ENCODE measurements around the gene RIMBP2.

Gene RIMBP2

DNA sequence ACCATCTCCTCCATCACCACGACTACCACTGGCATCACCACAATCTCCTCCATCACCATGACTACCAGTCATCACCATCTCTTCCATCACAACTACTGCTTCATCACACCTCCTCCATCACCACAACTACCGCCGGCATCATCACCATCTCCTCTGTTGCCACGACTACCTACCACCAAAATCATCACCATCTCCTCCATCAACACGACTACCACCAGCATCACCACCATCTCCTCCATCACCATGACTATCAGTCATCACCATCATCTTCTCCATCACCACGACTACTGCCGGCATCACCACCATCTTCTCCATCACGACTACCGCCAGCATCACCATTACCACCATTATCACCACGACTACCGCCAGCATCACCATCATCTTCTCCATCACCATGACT is 89.5 kb downstream of the RIMBP2 start:
- DNase-seq (ENCODE audit: low spot score), result no peak

- no peak for DNase-seq (ENCODE audit: low spot score)
Measured at GRCh38 chr12:130625201-130625600, 90.9 kb downstream of the RIMBP2 start.

GRCh38 chr12:130622803-130623202 is 93.3 kb downstream of the RIMBP2 start:
- no peak for DNase-seq (ENCODE audit: low spot score)

- DNase-seq (ENCODE audit: low spot score), result no peak
Measured at GRCh38 chr12:130621696-130622298, 94.3 kb downstream of the RIMBP2 start.

DNA sequence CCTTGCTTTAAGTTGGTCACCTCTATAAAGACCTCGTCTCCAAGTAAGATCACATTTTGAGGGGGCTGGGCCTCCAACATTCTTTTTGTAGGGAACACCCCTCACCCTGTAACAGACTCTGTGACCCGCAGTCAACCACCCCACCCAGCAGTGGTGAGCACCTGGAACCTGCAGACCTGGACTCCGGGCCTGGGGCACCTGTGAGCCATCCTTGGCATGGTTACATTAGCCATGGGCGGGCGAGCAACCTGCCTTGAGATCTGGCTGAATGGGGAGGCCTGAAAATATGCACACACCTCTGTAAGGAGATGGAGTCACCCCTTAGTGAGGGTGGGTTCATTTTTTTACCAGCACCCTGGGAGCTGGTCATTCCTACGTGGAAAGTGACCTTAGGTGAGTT is 95.3 kb downstream of the RIMBP2 start:
- DNase-seq (ENCODE audit: low spot score), result no peak

DNA sequence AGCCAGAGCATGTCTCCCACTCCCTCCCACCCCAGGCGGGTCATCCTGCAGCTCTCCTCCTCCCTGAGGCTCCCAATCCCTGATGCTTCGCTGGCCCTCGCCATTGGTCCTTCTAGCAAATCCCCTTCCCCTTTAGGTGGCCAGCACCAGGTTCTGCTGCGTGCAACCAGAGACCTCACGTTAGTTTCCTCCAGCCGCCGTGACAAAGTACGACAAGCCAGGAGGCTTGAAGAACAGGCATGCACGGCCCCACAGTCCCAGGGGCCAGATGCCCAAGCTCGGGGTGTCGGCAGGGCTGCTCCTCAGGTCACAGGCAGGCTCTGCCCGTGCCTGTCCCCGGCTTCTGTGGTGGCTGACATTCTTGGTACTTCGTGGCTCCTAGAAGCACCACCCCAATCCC is 95.8 kb downstream of the RIMBP2 start:
- no peak for DNase-seq (ENCODE audit: low spot score)

DNA sequence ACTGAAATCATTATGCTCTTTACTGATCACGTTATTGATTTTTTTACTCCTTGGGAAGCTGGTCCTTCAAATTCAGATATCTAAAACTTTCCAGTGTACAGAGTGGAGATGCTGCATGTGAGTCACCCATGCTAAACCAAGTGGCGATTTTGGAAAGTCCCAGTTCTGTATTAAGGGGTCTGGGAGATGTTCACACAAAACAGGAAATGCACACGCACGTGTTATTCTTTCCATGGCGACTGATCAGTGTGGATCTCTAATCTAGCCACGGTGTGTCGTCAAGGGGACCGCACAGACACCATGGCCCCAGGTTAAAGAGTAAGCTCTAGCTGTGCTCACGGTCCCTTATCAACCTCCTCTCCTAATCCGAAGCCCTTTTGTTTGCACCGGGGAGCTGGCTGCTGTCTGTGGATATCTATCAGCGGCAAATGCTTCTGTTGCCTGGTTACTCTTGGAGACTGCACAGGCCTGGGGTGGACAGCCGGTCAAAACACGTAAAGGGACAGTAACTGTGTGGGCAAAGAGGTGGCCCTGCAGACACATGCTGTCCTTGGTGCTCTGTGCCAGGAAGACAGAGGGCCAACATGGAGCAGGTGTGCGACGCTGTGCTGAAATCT is 96.6 kb downstream of the RIMBP2 start:
- DNase-seq (ENCODE audit: low spot score), result no peak

DNA sequence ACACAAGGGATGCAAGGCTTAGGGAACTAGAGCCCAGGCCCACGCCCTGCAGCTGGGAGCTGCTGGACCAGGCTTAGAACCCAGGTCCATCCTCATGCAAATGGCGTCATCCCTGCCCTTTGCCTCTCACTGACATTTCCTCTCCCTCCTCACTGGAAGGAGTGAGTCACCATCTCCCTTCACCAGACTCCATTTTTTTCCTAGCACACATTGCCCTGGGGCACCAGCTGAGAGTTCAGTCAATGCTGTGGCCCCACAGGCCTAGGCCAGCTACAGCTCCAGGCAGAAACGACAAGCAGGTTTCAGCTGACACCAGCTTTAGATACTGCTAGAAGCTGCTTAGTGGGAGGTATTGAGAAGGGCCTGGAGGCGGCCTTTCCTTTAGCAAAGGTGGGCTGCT is 98.9 kb downstream of the RIMBP2 start:
- DNase-seq (ENCODE audit: low spot score), result no peak

- no peak for DNase-seq (ENCODE audit: low spot score)
Measured at GRCh38 chr12:130615861-130616345, 100.2 kb downstream of the RIMBP2 start.

DNA sequence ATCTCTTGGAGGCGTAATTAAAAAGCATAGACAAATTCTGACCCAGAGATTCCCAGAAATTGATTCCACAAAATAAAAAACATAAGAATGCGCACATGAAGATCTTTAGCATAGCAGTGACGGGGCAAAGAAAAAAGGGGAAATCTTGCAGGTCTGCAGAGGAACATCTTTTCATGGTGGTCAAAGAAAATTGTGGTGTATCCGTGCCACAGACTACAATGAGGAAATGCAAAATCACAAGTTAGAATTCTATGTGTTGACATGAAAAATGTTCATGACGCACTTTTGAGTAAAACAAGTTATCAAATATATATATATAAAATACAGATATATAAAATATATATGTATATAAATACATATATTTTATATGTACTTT is 101.6 kb downstream of the RIMBP2 start:
- no peak for DNase-seq (ENCODE audit: low spot score)

DNA sequence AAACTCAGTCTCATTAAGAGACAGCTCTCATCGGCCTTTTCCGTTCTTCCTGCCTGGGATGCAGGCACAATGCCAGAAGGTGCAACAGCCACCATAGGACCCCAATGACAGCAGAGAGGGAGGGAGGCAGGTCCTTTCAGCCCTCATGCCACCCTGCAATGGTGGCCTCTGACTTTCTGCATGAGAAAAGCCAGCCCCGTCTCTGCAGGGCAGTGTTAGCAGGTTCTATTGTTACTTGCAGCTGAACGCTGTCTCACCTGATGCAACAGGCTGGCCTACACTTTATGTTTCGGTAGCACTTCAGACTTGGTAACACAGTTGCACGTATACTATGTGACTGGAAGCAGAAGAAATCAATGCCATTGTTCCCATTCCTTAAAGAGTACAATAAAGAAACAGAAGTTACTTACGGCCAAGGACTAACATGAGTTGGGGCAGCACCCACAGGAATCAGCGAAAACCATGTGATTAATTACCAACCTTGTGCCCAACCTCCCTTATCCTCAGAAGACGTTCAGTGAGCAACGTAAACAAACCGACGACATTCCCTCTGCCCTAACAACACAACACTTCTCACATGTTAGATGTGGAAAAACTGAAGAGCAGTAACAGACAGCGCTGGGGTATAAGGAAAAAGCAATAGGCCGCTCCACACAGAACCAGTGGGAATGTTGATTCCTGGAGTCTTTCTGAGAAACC is 102.1 kb downstream of the RIMBP2 start:
- DNase-seq (ENCODE audit: low spot score), result no peak

DNA sequence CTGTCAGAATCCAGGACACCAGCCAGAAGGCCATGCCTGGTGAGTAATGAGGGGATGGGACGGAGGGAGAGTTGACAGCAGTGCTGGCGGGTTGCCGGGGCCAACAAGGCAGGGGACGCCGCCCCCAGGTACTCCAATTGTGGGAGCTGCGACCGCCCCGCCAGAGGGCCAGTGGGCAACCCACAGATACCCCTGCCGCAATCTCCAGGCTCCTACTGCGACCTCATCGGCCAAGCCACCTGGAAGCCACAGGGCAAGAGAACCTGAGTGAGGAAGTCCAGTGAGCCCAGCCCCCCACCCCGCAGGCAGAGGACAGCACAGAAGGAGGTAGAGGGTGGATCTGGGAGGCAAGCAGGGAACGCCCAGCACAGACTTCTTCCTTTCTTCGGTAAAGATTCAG is 103.0 kb downstream of the RIMBP2 start:
- no peak for DNase-seq (ENCODE audit: low spot score)

- no peak for DNase-seq (ENCODE audit: low spot score)
Measured at GRCh38 chr12:130611026-130611905, 104.8 kb downstream of the RIMBP2 start.

GRCh38 chr12:130609966-130610365 is 106.1 kb downstream of the RIMBP2 start:
- no peak for DNase-seq (ENCODE audit: low spot score)

- DNase-seq (ENCODE audit: low spot score), result no peak
Measured at GRCh38 chr12:130608831-130609230, 107.3 kb downstream of the RIMBP2 start.

DNA sequence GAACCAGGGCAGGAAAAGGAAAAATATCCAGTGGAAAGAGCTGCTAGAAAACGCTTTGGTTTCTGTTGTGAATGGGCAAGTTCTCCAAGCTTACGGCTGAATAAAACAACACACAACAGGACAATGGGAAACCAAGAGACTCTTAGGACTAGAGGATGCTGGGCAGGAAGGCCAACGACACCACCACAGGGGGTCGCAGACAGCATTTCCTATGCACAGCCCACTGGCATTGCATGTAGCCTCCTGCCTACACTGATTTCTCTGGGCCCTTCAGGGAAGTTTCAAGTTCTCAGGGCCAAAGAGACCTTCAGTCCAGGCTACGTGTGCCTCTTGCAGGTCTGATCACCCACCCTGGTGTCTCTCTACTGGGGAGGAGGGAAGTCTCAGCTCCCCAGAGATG is 108.0 kb downstream of the RIMBP2 start:
- no peak for DNase-seq (ENCODE audit: low spot score)

GRCh38 chr12:130606231-130606630 is 109.9 kb downstream of the RIMBP2 start:
- no peak for DNase-seq (ENCODE audit: low spot score)

- DNase-seq (ENCODE audit: low spot score), result no peak
Measured at GRCh38 chr12:130603396-130603965, 112.6 kb downstream of the RIMBP2 start.

DNA sequence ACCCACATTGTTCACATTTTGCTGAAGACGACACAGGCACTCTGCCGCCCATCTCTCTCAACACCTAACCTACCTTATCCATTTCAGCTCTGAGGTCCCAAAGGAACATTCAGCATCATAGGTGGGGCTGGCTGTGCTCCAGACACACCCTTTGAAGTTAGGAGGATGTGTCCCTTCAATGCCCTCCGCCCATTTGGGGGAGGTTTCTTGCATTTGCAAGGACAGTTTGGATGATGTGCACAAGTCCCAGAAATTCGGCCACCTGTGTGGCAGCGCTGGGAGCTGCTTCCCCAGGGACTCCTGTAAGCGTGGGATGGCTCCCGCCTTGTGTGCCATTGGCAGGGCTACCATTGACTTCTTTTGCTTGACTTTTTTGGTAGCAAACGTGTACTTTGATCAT is 113.8 kb downstream of the RIMBP2 start:
- DNase-seq (ENCODE audit: low spot score), result no peak

DNA sequence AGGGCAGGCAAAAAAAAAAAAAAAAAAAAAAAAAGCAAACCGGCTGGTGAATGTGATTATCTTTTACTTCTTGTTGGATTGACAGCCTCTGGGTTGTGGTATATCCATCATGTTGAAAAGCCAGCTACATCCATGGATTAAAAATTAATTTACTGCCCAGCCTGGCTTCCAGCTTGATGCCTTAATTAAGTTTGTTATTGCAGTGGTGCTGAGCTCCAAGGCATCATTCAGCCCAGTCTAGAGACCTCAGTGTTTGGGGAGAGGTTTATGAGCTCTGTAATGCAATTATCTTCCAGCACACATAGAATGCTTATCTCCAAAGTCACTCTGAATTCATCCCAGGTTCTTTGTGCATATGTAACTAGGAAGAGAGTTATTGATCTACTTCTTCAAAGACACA is 114.8 kb downstream of the RIMBP2 start:
- DNase-seq (ENCODE audit: low spot score), result no peak

DNA sequence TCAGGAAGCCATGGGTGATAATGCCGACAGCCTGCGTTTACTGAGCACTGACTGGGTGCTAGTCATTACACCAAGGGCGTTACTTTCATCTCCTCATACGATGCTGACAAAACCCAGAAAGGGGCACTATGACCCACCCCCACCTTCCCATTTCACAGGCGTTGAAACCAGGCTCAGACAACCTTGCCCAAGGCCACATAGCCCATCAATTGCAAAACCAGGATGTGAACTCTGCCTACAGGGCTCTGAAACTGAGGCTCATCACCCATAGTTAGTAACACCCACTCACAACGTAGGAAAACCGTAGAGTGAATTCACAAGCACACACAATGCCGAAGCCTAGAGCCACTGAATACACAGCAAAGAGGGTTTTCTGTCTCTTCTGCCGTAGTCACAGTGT is 119.9 kb downstream of the RIMBP2 start:
- no peak for DNase-seq (ENCODE audit: low spot score)

DNA sequence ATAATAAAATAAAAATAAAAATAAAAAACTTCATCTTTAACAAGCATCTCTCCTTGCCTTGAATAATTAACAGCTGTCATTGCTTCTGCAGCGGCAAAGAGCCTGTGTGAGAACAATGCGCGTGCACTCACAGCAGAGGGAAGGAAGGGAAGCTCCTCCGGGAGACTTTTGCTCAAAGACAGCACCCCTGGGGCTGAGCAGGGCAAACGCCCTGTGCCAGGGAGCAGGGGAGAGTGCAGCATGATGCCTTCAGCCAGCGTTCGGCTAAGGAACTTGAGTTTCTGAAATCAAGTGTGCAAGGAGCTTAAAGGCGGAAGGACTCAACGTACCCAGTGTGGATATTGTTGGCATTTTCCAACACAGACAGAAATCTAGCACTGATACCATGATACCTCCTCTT is 120.5 kb downstream of the RIMBP2 start:
- DNase-seq (ENCODE audit: low spot score), result no peak
